A673 (cell line): Measurements from ENCODE around the gene TSHR. TPM values are rescaled to one million over a fixed set of nuclear protein-coding genes. Genes with fewer than 3 reads are reported as not detected.

Source experiments
- BruUV-seq: library from RNA; stranded (reverse); fragments of 400-500 nt; replicated peaks from 2 replicates; lab custom pipeline; 2021; lab: Mats Ljungman, UMichigan
- CTCF ChIA-PET: fragments of 300-600 bp; sonication (Branson Sonifier 250); formaldehyde crosslinking; loops from one replicate; lab custom pipeline; 2022; ENCODE audit warnings: antibody characterized with exemption; lab: Charles Lee
- POLR2A ChIA-PET: fragments of 300-600 bp; sonication (Branson Sonifier 250); formaldehyde crosslinking; loops from one replicate; lab custom pipeline; 2022; ENCODE audit warnings: antibody characterized with exemption; ENCODE audit not compliant: low non-redundant PET; lab: Charles Lee
- DNase-seq: peaks from one replicate; pipeline ENCODE4 v3.0.0-alpha.2; 2015; ENCODE audit warnings: low spot score
- H3K27ac ChIP-seq: fragments of 200-600 bp; sonication (generic); 2 replicates; pipeline ENCODE4 v1.5.1; 2016; ENCODE audit warnings: mixed run types, low read depth, mild to moderate bottlenecking, mixed read lengths, antibody characterized with exemption, low read length; ENCODE audit not compliant: poor library complexity, severe bottlenecking
- H3K27me3 ChIP-seq: fragments of 200-600 bp; sonication (generic); replicated peaks from 2 replicates; pipeline ENCODE4 v1.6.1; 2017; ENCODE audit warnings: mixed run types, low read depth, mild to moderate bottlenecking, mixed read lengths, antibody characterized with exemption, low read length; ENCODE audit not compliant: insufficient read depth, poor library complexity
- H3K36me3 ChIP-seq: fragments of 200-600 bp; sonication (generic); 2 replicates; pipeline ENCODE4 v1.6.1; 2016; ENCODE audit warnings: mixed run types, mild to moderate bottlenecking, mixed read lengths, antibody characterized with exemption, low read length; ENCODE audit not compliant: insufficient read depth, poor library complexity, severe bottlenecking
- H3K4me1 ChIP-seq: fragments of 200-600 bp; sonication (generic); 2 replicates; pipeline ENCODE4 v1.6.1; 2017; ENCODE audit warnings: mixed run types, mild to moderate bottlenecking, mixed read lengths, antibody characterized with exemption, low read length; ENCODE audit not compliant: insufficient read depth, poor library complexity, severe bottlenecking
- H3K4me3 ChIP-seq: fragments of 200-600 bp; sonication (generic); 2 replicates; pipeline ENCODE4 v1.5.1; 2016; ENCODE audit warnings: low read depth, mixed run types, mild to moderate bottlenecking, mixed read lengths, low read length; ENCODE audit not compliant: poor library complexity, severe bottlenecking
- H3K9me3 ChIP-seq: fragments of 200-600 bp; sonication (generic); 2 replicates; pipeline ENCODE4 v1.6.1; 2016; ENCODE audit warnings: mixed run types, low read depth, mild to moderate bottlenecking, mixed read lengths, antibody characterized with exemption, low read length; ENCODE audit not compliant: poor library complexity, severe bottlenecking
- EZH2 ChIP-seq: fragments of 200-600 bp; sonication (generic); IDR thresholded peaks from 2 replicates; pipeline ENCODE4 v1.6.1; 2017; ENCODE audit warnings: borderline replicate concordance, low read depth, mild to moderate bottlenecking, mixed read lengths, antibody characterized with exemption, low read length; ENCODE audit not compliant: poor library complexity, severe bottlenecking
- intact Hi-C: fragments of 100-400 bp; cut with micrococcal nuclease; formaldehyde crosslinking; loops from one replicate; pipeline ENCODE4 v1.10.0; 2022; ENCODE audit not compliant: unreplicated experiment
- total RNA-seq: library from RNA; stranded (reverse); gene quantifications from 2 replicates; pipeline ENCODE4 v1.2.3, GENCODE V29; 2021
- TF ChIP-seq, protein P1 (sequence below): fragments of 300-800, 200-600 bp; sonication (generic); conservative IDR thresholded peaks from 2 replicates; pipeline ENCODE4 v1.5.1; 2017; ENCODE audit warnings: low read depth, mild to moderate bottlenecking, antibody characterized with exemption, low read length, moderate library complexity, mixed read lengths

TSHR gene
- total RNA-seq, 1 experiment from 2014 or later: not detected

DNA sequence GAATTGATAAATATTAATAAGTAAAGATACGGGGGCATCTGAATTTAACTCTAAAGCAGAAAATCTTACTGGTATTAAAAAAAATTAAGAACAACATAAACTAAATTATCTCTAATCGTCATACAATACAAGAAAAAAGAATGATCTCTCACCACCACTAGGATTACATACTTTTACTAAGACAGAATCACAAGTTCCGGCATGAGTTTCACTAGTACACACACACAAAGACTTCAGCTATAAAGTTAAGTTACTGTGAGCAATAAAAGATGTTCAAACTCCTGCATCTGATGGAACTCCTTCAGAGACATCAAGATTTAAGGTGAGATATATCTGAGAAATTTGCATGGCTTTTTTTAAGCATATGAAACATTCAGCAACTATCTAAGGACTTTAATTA is 35.8 kb upstream of the TSHR start:
- no peak for DNase-seq
- TF ChIP-seq, protein P1, sequence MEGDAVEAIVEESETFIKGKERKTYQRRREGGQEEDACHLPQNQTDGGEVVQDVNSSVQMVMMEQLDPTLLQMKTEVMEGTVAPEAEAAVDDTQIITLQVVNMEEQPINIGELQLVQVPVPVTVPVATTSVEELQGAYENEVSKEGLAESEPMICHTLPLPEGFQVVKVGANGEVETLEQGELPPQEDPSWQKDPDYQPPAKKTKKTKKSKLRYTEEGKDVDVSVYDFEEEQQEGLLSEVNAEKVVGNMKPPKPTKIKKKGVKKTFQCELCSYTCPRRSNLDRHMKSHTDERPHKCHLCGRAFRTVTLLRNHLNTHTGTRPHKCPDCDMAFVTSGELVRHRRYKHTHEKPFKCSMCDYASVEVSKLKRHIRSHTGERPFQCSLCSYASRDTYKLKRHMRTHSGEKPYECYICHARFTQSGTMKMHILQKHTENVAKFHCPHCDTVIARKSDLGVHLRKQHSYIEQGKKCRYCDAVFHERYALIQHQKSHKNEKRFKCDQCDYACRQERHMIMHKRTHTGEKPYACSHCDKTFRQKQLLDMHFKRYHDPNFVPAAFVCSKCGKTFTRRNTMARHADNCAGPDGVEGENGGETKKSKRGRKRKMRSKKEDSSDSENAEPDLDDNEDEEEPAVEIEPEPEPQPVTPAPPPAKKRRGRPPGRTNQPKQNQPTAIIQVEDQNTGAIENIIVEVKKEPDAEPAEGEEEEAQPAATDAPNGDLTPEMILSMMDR: no peak
- no peak for TF ChIP-seq EZH2
- H3K27me3 ChIP-seq: no peaks in the 10 kb centered on the region
- BruUV-seq: no TSS peak
- ChIA-PET POLR2A (interaction anchor here (0.6 kb wide), 1 partner anchor 528 kb away, joined by 3 read pairs; no protein-coding TSS in a partner anchor), CTCF (no interaction called here)
- H3K36me3 ChIP-seq: peaks cover 8% of the 10 kb centered on the region
- H3K9me3 ChIP-seq: no peaks in the 10 kb centered on the region
- intact Hi-C loops: no loop called here
- no peak overlapping the region for H3K27ac ChIP-seq
- H3K4me3 ChIP-seq: no peak overlapping the region
- H3K4me1 ChIP-seq: no peaks in the 10 kb centered on the region

- no peaks in the 10 kb centered on the region for H3K27me3 ChIP-seq
- TF ChIP-seq, protein P1: no peak
- no peaks in the 10 kb centered on the region for H3K9me3 ChIP-seq
- intact Hi-C loops: no loop called here
- H3K36me3 ChIP-seq: no peaks in the 10 kb centered on the region
- H3K4me1 ChIP-seq: no peaks in the 10 kb centered on the region
- DNase-seq: no peak
- CTCF ChIA-PET: no interaction called here
- no peak overlapping the region for H3K27ac ChIP-seq
- H3K4me3 ChIP-seq: no peak overlapping the region
- no TSS peak for BruUV-seq
- POLR2A ChIA-PET: no interaction called here
These were observed 32.1 kb upstream of the TSHR start for GRCh38 chr14:80923368-80923767.

GRCh38 chr14:80924365-80925103 is 30.9 kb upstream of the TSHR start:
- TF ChIP-seq, protein P1: no peak
- no peak for TF ChIP-seq EZH2
- ChIA-PET CTCF (no interaction called here), POLR2A (no interaction called here)
- Histone ChIP-seq H3K27ac (no peak overlapping the region), H3K4me3 (no peak overlapping the region), H3K4me1 (no peaks in the 10 kb centered on the region), H3K36me3 (no peaks in the 10 kb centered on the region), H3K9me3 (no peaks in the 10 kb centered on the region), H3K27me3 (no peaks in the 10 kb centered on the region)
- DNase-seq: no peak
- intact Hi-C loops: no loop called here
- BruUV-seq: no TSS peak
